ENCODE results near the gene RIMBP2. TPM values are rescaled to one million over a fixed set of nuclear protein-coding genes. Genes with fewer than 3 reads are reported as not detected.

RIMBP2 gene
- total RNA-seq, 1 donor from 2014 or later: 20.5 TPM

- Mint-ChIP-seq H3K4me3 (ENCODE audit: unreplicated experiment) (no peak overlapping the region), H3K4me1 (ENCODE audit: low read depth, unreplicated experiment) (no peaks in the 10 kb centered on the region), H3K27ac (ENCODE audit: unreplicated experiment) (no peak overlapping the region), H3K27me3 (ENCODE audit: unreplicated experiment) (peaks cover 6% of the 10 kb centered on the region), H3K9me3 (ENCODE audit: unreplicated experiment) (peaks cover 10% of the 10 kb centered on the region), H3K36me3 (ENCODE audit: unreplicated experiment) (peaks cover 24% of the 10 kb centered on the region)
- DNase-seq: no peak
- TF ChIP-seq CTCF (IDR thresholded peaks at IDR 0.05; ENCODE audit: partially characterized antibody, unreplicated experiment): no peak
Measured at GRCh38 chr12:130440411-130441080, 275.6 kb downstream of the RIMBP2 start.

GRCh38 chr12:130439250-130439649 is 276.8 kb downstream of the RIMBP2 start:
- Mint-ChIP-seq H3K27ac (ENCODE audit: unreplicated experiment) (no peak overlapping the region), H3K4me1 (ENCODE audit: low read depth, unreplicated experiment) (no peaks in the 10 kb centered on the region), H3K27me3 (ENCODE audit: unreplicated experiment) (peaks cover 6% of the 10 kb centered on the region), H3K9me3 (ENCODE audit: unreplicated experiment) (peaks cover 8% of the 10 kb centered on the region), H3K36me3 (ENCODE audit: unreplicated experiment) (peaks cover 19% of the 10 kb centered on the region), H3K4me3 (ENCODE audit: unreplicated experiment) (no peak overlapping the region)
- TF ChIP-seq CTCF (IDR thresholded peaks at IDR 0.05; ENCODE audit: partially characterized antibody, unreplicated experiment): no peak
- no peak for DNase-seq

GRCh38 chr12:130438711-130439110 is 277.4 kb downstream of the RIMBP2 start:
- TF ChIP-seq CTCF (IDR thresholded peaks at IDR 0.05; ENCODE audit: partially characterized antibody, unreplicated experiment): no peak
- Mint-ChIP-seq H3K4me3 (ENCODE audit: unreplicated experiment) (no peak overlapping the region), H3K36me3 (ENCODE audit: unreplicated experiment) (peaks cover 16% of the 10 kb centered on the region), H3K4me1 (ENCODE audit: low read depth, unreplicated experiment) (no peaks in the 10 kb centered on the region), H3K27ac (ENCODE audit: unreplicated experiment) (no peak overlapping the region), H3K9me3 (ENCODE audit: unreplicated experiment) (peaks cover 7% of the 10 kb centered on the region), H3K27me3 (ENCODE audit: unreplicated experiment) (peaks cover 6% of the 10 kb centered on the region)
- DNase-seq: no peak

- no peak overlapping the region for H3K4me3 Mint-ChIP-seq (ENCODE audit: unreplicated experiment)
- H3K9me3 Mint-ChIP-seq (ENCODE audit: unreplicated experiment): peaks cover 10% of the 10 kb centered on the region
- H3K4me1 Mint-ChIP-seq (ENCODE audit: low read depth, unreplicated experiment): no peaks in the 10 kb centered on the region
- no peak for TF ChIP-seq CTCF (IDR thresholded peaks at IDR 0.05; ENCODE audit: partially characterized antibody, unreplicated experiment)
- DNase-seq: no peak
- no peak overlapping the region for H3K27ac Mint-ChIP-seq (ENCODE audit: unreplicated experiment)
- peaks cover 18% of the 10 kb centered on the region for H3K36me3 Mint-ChIP-seq (ENCODE audit: unreplicated experiment)
- peaks cover 6% of the 10 kb centered on the region for H3K27me3 Mint-ChIP-seq (ENCODE audit: unreplicated experiment)
Measured at GRCh38 chr12:130438243-130438620, 277.9 kb downstream of the RIMBP2 start.

GRCh38 chr12:130437555-130438242 is 278.4 kb downstream of the RIMBP2 start:
- Mint-ChIP-seq H3K4me3 (ENCODE audit: unreplicated experiment) (no peak overlapping the region), H3K27ac (ENCODE audit: unreplicated experiment) (no peak overlapping the region), H3K36me3 (ENCODE audit: unreplicated experiment) (peaks cover 19% of the 10 kb centered on the region), H3K9me3 (ENCODE audit: unreplicated experiment) (peaks cover 9% of the 10 kb centered on the region), H3K4me1 (ENCODE audit: low read depth, unreplicated experiment) (no peaks in the 10 kb centered on the region), H3K27me3 (ENCODE audit: unreplicated experiment) (peaks cover 6% of the 10 kb centered on the region)
- no peak for DNase-seq
- no peak for TF ChIP-seq CTCF (IDR thresholded peaks at IDR 0.05; ENCODE audit: partially characterized antibody, unreplicated experiment)

Measured in glutamatergic neuron (in vitro differentiated cells).